Activated CD4-positive, alpha-beta T cell treated with anti-CD3 and anti-CD28 coated beads, Interleukin-2, Interleukin-4, amounts not matched to agents 100 ng/mL and 50 ng/mL, durations not matched to agents 16 hours and 8 hours (primary cell): ENCODE data around the gene CYSLTR2.
A peak's percentile ranks its signal among the peaks of the same experiment; 100 is the strongest.

ENCODE experiments used
- DNase-seq: peaks from one replicate; pipeline ENCODE4 v3.0.0-alpha.2; 2020; ENCODE audit warnings: low spot score

The CYSLTR2 gene

GRCh38 chr13:48741377-48741776 is 87.6 kb downstream of the CYSLTR2 start:
- DNase-seq, result no peak

DNA sequence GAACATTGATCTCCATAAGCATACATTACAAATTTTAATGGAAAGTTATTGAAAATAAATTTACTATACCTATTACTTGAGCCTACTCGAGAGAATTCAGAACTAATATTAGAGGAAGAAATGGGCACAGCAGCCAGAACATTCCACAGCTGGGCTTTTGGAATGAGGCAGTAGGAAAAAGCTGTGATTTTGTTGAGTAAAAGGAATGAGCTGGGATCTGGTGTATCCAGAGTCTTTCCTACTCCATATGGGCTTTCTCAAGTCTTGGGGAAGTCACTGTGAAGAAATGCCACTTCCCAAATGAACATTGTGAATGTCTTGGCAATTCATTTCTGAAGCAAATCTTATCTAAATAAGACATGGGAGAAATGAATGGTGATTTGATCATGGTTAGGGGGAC is 93.1 kb downstream of the CYSLTR2 start:
- no peak for DNase-seq

- no peak for DNase-seq
Measured at GRCh38 chr13:48748681-48749080, 95.0 kb downstream of the CYSLTR2 start.

- peak; percentile 19 for DNase-seq
Measured at GRCh38 chr13:48749144-48749543, 95.4 kb downstream of the CYSLTR2 start.

DNA sequence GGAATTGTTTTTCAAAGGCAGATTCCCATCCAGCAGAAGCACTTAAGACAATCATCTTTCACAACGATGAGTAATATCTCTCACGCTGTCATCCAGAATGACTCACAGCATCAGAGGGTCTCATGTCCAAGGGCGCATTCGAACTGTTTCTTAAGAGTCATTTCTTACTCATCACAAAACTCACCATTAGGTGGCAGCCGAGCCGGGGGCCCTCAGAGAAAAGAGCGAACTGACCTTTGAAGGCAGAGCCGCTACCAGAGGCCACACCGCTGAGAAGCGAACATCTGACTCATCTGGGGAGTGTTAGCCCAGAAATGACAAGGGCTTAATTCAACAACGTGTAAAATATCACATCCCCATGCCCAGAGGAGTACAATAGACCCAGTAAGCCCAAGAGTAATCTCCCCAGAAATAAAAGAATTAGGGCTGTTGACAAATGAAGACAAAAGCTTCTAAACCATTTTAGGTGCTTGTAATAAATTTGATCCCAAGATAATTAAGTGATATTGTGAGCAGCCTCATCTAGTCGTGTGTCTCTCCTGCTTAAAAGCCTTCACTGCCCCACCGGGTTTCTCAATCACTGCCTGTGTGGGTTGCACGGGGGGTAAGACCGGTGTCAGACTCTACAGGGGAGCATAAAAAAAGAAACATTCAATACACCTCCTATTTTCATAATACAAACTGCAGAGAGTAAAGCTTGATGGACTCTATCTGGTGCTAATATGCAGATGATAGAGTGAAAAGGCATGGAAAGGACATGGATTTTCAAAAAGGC is 96.2 kb downstream of the CYSLTR2 start:
- DNase-seq, result peak; percentile 92

GRCh38 chr13:48750588-48751383 is 97.1 kb downstream of the CYSLTR2 start:
- no peak for DNase-seq

GRCh38 chr13:48760626-48761025 is 106.9 kb downstream of the CYSLTR2 start:
- no peak for DNase-seq
